Aorta (tissue), 5 donors: ENCODE measurements around the gene NEURL3. TPM values are rescaled to one million over a fixed set of nuclear protein-coding genes. Genes with fewer than 3 reads are reported as not detected.

Source experiments
- ATAC-seq: fragments of 200-7000 bp; cut with Tn5 transposase; one replicate; pipeline ENCODE4 v1.9.1; 2022; ENCODE audit warnings: moderate library complexity; ENCODE audit not compliant: low FRiP score
- DNase-seq, 2 donors: peaks; one replicate each; pipeline ENCODE4 v3.0.0-alpha.2; 2020
- H3K27ac ChIP-seq, 2 donors: one replicate each; pipeline ENCODE4 v1.5.1; 2013; ENCODE audit warnings: low read length in 2 of 2, mild to moderate bottlenecking in 2 of 2, moderate library complexity in 2 of 2, control low read depth in 1 of 2, inconsistent platforms in 1 of 2, low read depth in 1 of 2
- H3K27me3 ChIP-seq, 2 donors: one replicate each; pipeline ENCODE4 v1.6.1; 2013; ENCODE audit warnings: control low read depth in 1 of 2, low read length in 1 of 2, mild to moderate bottlenecking in 1 of 2, moderate library complexity in 1 of 2; ENCODE audit not compliant: insufficient read depth in 2 of 2, control insufficient read depth in 1 of 2
- H3K36me3 ChIP-seq, 2 donors: one replicate each; pipeline ENCODE4 v1.6.1; 2013; ENCODE audit warnings: control low read depth in 1 of 2, low read length in 1 of 2, mild to moderate bottlenecking in 1 of 2; ENCODE audit not compliant: insufficient read depth in 2 of 2, control insufficient read depth in 1 of 2
- H3K4me1 ChIP-seq, 2 donors: one replicate each; pipeline ENCODE4 v1.6.1; 2013; ENCODE audit warnings: low read length in 2 of 2, control low read depth in 1 of 2, mild to moderate bottlenecking in 1 of 2, moderate library complexity in 1 of 2; ENCODE audit not compliant: insufficient read depth in 2 of 2, control insufficient read depth in 1 of 2
- H3K4me3 ChIP-seq, 2 donors: one replicate each; pipeline ENCODE4 v1.5.1; 2013; ENCODE audit warnings: low read length in 2 of 2, control low read depth in 1 of 2, mild to moderate bottlenecking in 1 of 2
- H3K9me3 ChIP-seq: one replicate; pipeline ENCODE4 v1.6.1; 2013; ENCODE audit warnings: mild to moderate bottlenecking, low read length; ENCODE audit not compliant: control insufficient read depth
- WGBS, 2 donors: extraction: QIAGEN DNeasy Blood & Tissue Kit; methylation state at CpG; one replicate each; pipeline ENCODE4 v1.1.7; 2013; 5-methylcytosine and 5-hydroxymethylcytosine counted together
- intact Hi-C, 2 donors: fragments of 100-400 bp; cut with DNase I; formaldehyde crosslinking; loops; one replicate each; pipeline versions ENCODE4 v1.14.2 to v1.15.0; 2022
- polyA plus RNA-seq, 2 donors: library from polyadenylated mRNA; stranded (reverse); fragments of 200-250 nt; gene quantifications; one replicate each; pipeline ENCODE4 v1.2.3, GENCODE V29; 2013
- total RNA-seq, 2 donors: library from RNA; stranded (reverse); fragmentation: NEBNext Ultra II Directional; extraction: Animal tissue kit (Norgen Biotek cat#: 25700); gene quantifications; one replicate each; pipeline ENCODE4 v1.2.1, GENCODE V29; 2021
- donor health status: healthy with polysubstance abuse.
- donor health status: Bipolar disorder and iron deficiency.
- donor health status: DM: no; HTN: no; CAD: no.
- donor health status: DM: no; HTN: no; CAD: no.
- donor health status: DM: yes; HTN: yes; CAD: no.

NEURL3 gene
- total and polyA plus RNA-seq, 4 donors, result 0.33 to 0.75 TPM; not detected in 2

- Histone ChIP-seq H3K27me3 (no peaks in the 10 kb centered on the region), H3K4me3 (no peak overlapping the region), H3K4me1 (no peaks in the 10 kb centered on the region), H3K36me3 (no peaks in the 10 kb centered on the region), H3K27ac (no peak overlapping the region), H3K9me3 (no peaks in the 10 kb centered on the region)
- peak in 1 of 2 donors; percentile 50 for DNase-seq
- 87 to 88% methylated on average over 8 of the region's 8 CpGs for WGBS, 2 donors
- intact Hi-C loops, result no loop called here
- no peak for ATAC-seq
These were observed 37.3 kb upstream of the NEURL3 start for GRCh38 chr2:96542357-96542977.

GRCh38 chr2:96541398-96542152 lies 36.4 kb upstream of the NEURL3 start:
- peak; percentile 31 to 44 for DNase-seq
- Histone ChIP-seq H3K36me3 (no peaks in the 10 kb centered on the region), H3K4me1 (no peaks in the 10 kb centered on the region), H3K4me3 (no peak overlapping the region), H3K27ac (peak overlapping the region in 1 of 2 donors; percentile 26), H3K9me3 (no peaks in the 10 kb centered on the region), H3K27me3 (no peaks in the 10 kb centered on the region)
- no peak for ATAC-seq
- WGBS, 2 donors, result 63 to 70% methylated on average over 4 of the region's 4 CpGs
- intact Hi-C loops, result no loop called here

GRCh38 chr2:96540136-96540535 lies 35.0 kb upstream of the NEURL3 start:
- Histone ChIP-seq H3K9me3 (no peaks in the 10 kb centered on the region), H3K27me3 (no peaks in the 10 kb centered on the region), H3K36me3 (no peaks in the 10 kb centered on the region), H3K4me1 (no peaks in the 10 kb centered on the region), H3K27ac (peak overlapping the region in 1 of 2 donors; percentile 6), H3K4me3 (peak overlapping the region in 1 of 2 donors; percentile 59)
- intact Hi-C loops, result no loop called here
- DNase-seq (peak in 1 of 2 donors; percentile 45), ATAC-seq (no peak)
- 64 to 65% methylated on average over 5 of the region's 5 CpGs for WGBS, 2 donors

GRCh38 chr2:96539215-96539920 lies 34.2 kb upstream of the NEURL3 start:
- peak overlapping the region; percentile 11 to 59 for H3K4me3 ChIP-seq

GRCh38 chr2:96538487-96539214 lies 33.5 kb upstream of the NEURL3 start:
- peak overlapping the region; percentile 24 to 75 for H3K27ac ChIP-seq
- intact Hi-C loops, result loop anchor here in 1 of 2 donors (10.0 kb wide), 1 partner anchor 96 kb away; the partner anchor contains the start of gene KANSL3
- ATAC-seq (peak; percentile 44), DNase-seq (peak; percentile 93)
- no peaks in the 10 kb centered on the region for H3K27me3 ChIP-seq
- H3K4me1 ChIP-seq, result no peaks in the 10 kb centered on the region
- 13% methylated on average over 24 of the region's 24 CpGs for WGBS, 2 donors
- H3K36me3 ChIP-seq, result no peaks in the 10 kb centered on the region
- peak overlapping the region; percentile 59 to 90 for H3K4me3 ChIP-seq
- H3K9me3 ChIP-seq, result no peaks in the 10 kb centered on the region

More at GRCh38 chr2:96539215-96539920, 34.2 kb upstream of the NEURL3 start:
- ATAC-seq (no peak), DNase-seq (peak; percentile 46 to 68)
- WGBS, 2 donors, result 62 to 64% methylated on average over 9 of the region's 9 CpGs
- Histone ChIP-seq H3K4me1 (no peaks in the 10 kb centered on the region), H3K27me3 (no peaks in the 10 kb centered on the region), H3K9me3 (no peaks in the 10 kb centered on the region), H3K27ac (peak overlapping the region in 1 of 2 donors; percentile 9), H3K36me3 (no peaks in the 10 kb centered on the region)
- intact Hi-C loops, result loop anchor here in 1 of 2 donors (10.0 kb wide), 1 partner anchor 95 kb away; the partner anchor contains the start of gene KANSL3

GRCh38 chr2:96537734-96538486 lies 32.8 kb upstream of the NEURL3 start:
- intact Hi-C loops, result loop anchor here in 1 of 2 donors (2.0 to 10.0 kb wide), 2 partner anchors 15 to 97 kb away; partner anchors contain the start of gene KANSL3

GRCh38 chr2:96537066-96537733 lies 32.0 kb upstream of the NEURL3 start:
- peak; percentile 16 for ATAC-seq
- peaks cover 4 to 6% of the 10 kb centered on the region in 2 donors for H3K4me1 ChIP-seq
- peak; percentile 89 to 90 for DNase-seq
- 0% methylated on average over 54 to 61 of the region's 61 CpGs for WGBS, 2 donors
- H3K9me3 ChIP-seq, result no peaks in the 10 kb centered on the region
- intact Hi-C loops, result loop anchor here in 1 of 2 donors (2.0 to 10.0 kb wide), 2 partner anchors 16 to 98 kb away; partner anchors contain the start of gene KANSL3
- H3K27me3 ChIP-seq, result no peaks in the 10 kb centered on the region
- peak overlapping the region; percentile 24 to 75 for H3K27ac ChIP-seq
- peak overlapping the region; percentile 59 to 90 for H3K4me3 ChIP-seq
- no peaks in the 10 kb centered on the region for H3K36me3 ChIP-seq

More at GRCh38 chr2:96537734-96538486, 32.8 kb upstream of the NEURL3 start:
- peak in 1 of 2 donors; percentile 81 for DNase-seq
- WGBS, 2 donors, result 1 to 2% methylated on average over 35 to 36 of the region's 36 CpGs
- Histone ChIP-seq H3K27me3 (no peaks in the 10 kb centered on the region), H3K4me3 (peak overlapping the region; percentile 59 to 90), H3K27ac (peak overlapping the region; percentile 24 to 75), H3K36me3 (no peaks in the 10 kb centered on the region), H3K9me3 (no peaks in the 10 kb centered on the region), H3K4me1 (peaks cover 0 to under 1% of the 10 kb centered on the region in 2 donors)
- ATAC-seq, result peak; percentile 20
